ENCODE measurements around the gene GIT1. TPM values are rescaled to one million over a fixed set of nuclear protein-coding genes. Genes with fewer than 3 reads are reported as not detected.

Gene GIT1
- total RNA-seq (2011; cell fraction: chromatin; rRNA removed; ENCODE audit: low replicate concordance), result 26.1 and 92.6 TPM in 2 replicates
- 53.0 and 61.9 TPM in 2 replicates for total RNA-seq (2011; cell fraction: nucleolus; rRNA removed)
- 24.8 and 33.5 TPM in 2 replicates for total RNA-seq (2011; cell fraction: nucleoplasm; rRNA removed)
- total RNA-seq (2014; rRNA removed) (22.6 and 27.5 TPM in 2 replicates), total RNA-seq (2014; rRNA removed; fragmentation: Illumina TruSeq; extraction: Trizol) (7.2 and 11.4 TPM in 2 replicates), total RNA-seq (2015; rRNA removed; fragmentation: Illumina TruSeq; extraction: Trizol) (17.1 and 17.3 TPM in 2 replicates), total RNA-seq (2021) (31.3 and 35.3 TPM in 2 replicates), polyA plus RNA-seq (2011; rRNA removed) (15.9 and 16.5 TPM in 2 replicates), polyA plus RNA-seq (2014; fragmentation: Illumina TruSeq; extraction: Trizol) (29.9 and 31.2 TPM in 2 replicates), polyA plus RNA-seq (2014; fragmentation: Nextera tagmentation; extraction: Ambion mirVana) (under 1 TPM; 0.35 to 0.38 TPM), polyA plus RNA-seq (2014; rRNA removed) (21.4 and 21.6 TPM in 2 replicates), polyA minus RNA-seq (2011; rRNA and poly(A)+ RNA removed) (7.8 and 14.8 TPM in 2 replicates), Bru-seq, nascent RNA (percentile 61 among the genes with signal in this experiment), BruChase-seq, experiment 1, labeled RNA remaining after a 2-hour chase (percentile 54 among the genes with signal in this experiment), BruChase-seq, experiment 2, labeled RNA remaining after a 6-hour chase (percentile 61 among the genes with signal in this experiment)
- 12.4 and 42.3 TPM in 2 replicates for polyA plus RNA-seq (2011; cell fraction: cytosol; rRNA removed)
- 30.8 and 82.9 TPM in 2 replicates for polyA plus RNA-seq (2011; cell fraction: nucleus; rRNA removed)
- 22.2 and 29.8 TPM in 2 replicates for polyA plus RNA-seq (2012)
- polyA minus RNA-seq (2011; cell fraction: cytosol; rRNA and poly(A)+ RNA removed), result 22.0 and 24.6 TPM in 2 replicates
- 21.4 and 31.9 TPM in 2 replicates for polyA minus RNA-seq (2011; cell fraction: nucleus; rRNA and poly(A)+ RNA removed)
- long read RNA-seq, experiment 1, partial matches to known transcripts, result 5 of 54 reads
- long read RNA-seq, experiment 1, other reads (novel, unspliced or antisense), result 48 of 54 reads
- long read RNA-seq, experiment 2, transcript GIT1-201 (20 exons, 3,768 nt), result major isoform, 8 of 31 reads
- long read RNA-seq, experiment 2, partial matches to known transcripts, result 8 of 31 reads
- long read RNA-seq, experiment 2, other reads (novel, unspliced or antisense), result 15 of 31 reads
- long read RNA-seq, experiment 3, partial matches to known transcripts, result 0 of 8 reads
- long read RNA-seq, experiment 3, other reads (novel, unspliced or antisense), result 8 of 8 reads

- Histone ChIP-seq H3K4me2 (ENCODE audit: insufficient read depth, low read length) (peak within 1 kb of the TSS; percentile 86), H3K4me1 (replicated peaks in 1 of 2; ENCODE audit: control insufficient read depth in 2 of 2, insufficient read depth in 2 of 2, low read length in 2 of 2) (peaks cover 38 to 78% of the 10 kb centered on the region in 2 experiments), H3K27ac (ENCODE audit: extremely low read depth, low read depth, low read length) (peak within 1 kb of the TSS; percentile 62), H3K79me2 (ENCODE audit: control insufficient read depth, insufficient read depth, low read length) (peaks cover 30% of the 10 kb centered on the region), H3K27me3 (ENCODE audit: control insufficient read depth in 2 of 2, insufficient read depth in 2 of 2, low read length in 2 of 2) (no peaks in the 10 kb centered on the region), H3K9me3 (replicated peaks; ENCODE audit: control insufficient read depth, insufficient read depth, low read depth, low read length) (no peaks in the 10 kb centered on the region), H3K4me3 (peak within 1 kb of the TSS; percentile 56), H3K36me3 (ENCODE audit: control insufficient read depth, insufficient read depth, low read length) (no peaks in the 10 kb centered on the region), H3K9ac (ENCODE audit: insufficient read depth in 1 of 2, low read depth in 2 of 2, low read length in 2 of 2) (peak within 1 kb of the TSS; percentile 48 to 92), H4K20me1 (replicated peaks; ENCODE audit: control insufficient read depth, insufficient read depth, low read length) (peaks cover 5% of the 10 kb centered on the region), H3K9me1 (ENCODE audit: control insufficient read depth, insufficient read depth, low read length) (peaks cover 2% of the 10 kb centered on the region), H2AFZ (ENCODE audit: low read depth, low read length) (peak within 1 kb of the TSS; percentile 95)
- peak; percentile 89 to 96 (median 90) for DNase-seq (ENCODE audit: extremely low read depth in 1 of 4, low spot score in 3 of 4)
- WGBS (ENCODE audit: insufficient coverage, low coverage, missing lambda C conversion rate), result 12% methylated on average over 19 of the region's 70 CpGs
- no TSS peak for BruUV-seq (replicated peaks)
- ChIA-PET CTCF (ENCODE audit: low intra/inter-chr PET ratio) (interaction anchor here (0.6 kb wide), 1 partner anchor 221 kb away, joined by 3 read pairs; no protein-coding TSS in a partner anchor), POLR2A (no interaction called here)
- FAIRE-seq, result peak; percentile 79
- ATAC-seq, result peak; percentile 80
- intact Hi-C loops (cut with micrococcal nuclease) (loop anchor here (2.0 to 5.0 kb wide), 2 partner anchors 197 to 297 kb away; partner anchors contain the start of gene TAOK1), in situ Hi-C loops (cut with MboI) (no loop called here)
- TF ChIP-seq NR2C1 (IDR thresholded peaks at IDR 0.05) (0 out of 2 replicates have a peak, but pooled peaks have one; percentile 42), NR2C1 (tag; IDR thresholded peaks at IDR 0.05) (peak; percentile 78), MYC (IDR thresholded peaks at IDR 0.05; ENCODE audit: low read depth, low read length) (peak; percentile 56), MYC (CRISPR knock-in tag; IDR thresholded peaks at IDR 0.05; ENCODE audit: borderline replicate concordance, low read depth) (no peak)
Observed at GRCh38 chr17:29589524-29590410, at the start of gene GIT1. GIT1 (minus strand) TSS chr17:29589648; CDS start chr17:29589378, 270 bp downstream.

Measured in K562 (cell line).